Measurements from ENCODE around the gene EPHB1. TPM values are rescaled to one million over a fixed set of nuclear protein-coding genes. Genes with fewer than 3 reads are reported as not detected.

The EPHB1 gene
- total RNA-seq, 1 experiment from 2014 or later = 2.8 TPM

DNA sequence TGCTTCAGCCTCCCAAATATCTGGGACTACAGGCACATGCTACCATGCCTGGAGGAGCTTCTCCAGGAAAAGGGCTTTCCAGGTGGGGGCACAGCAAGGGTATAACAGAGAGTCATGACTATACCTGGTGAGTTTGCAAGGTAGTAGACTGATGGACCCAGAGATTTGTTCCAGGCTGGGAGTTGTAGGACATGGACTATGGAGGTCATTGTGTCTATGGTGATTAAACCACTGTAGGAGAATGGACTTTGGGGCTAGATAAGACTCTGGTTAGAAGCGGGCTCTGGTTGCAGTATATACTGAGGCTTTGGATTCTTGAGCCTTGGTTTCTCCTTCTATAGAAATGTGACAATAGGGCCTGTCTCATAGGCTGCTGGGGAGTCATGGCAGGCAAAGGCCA, 104.7 kb downstream of the EPHB1 start:
- H3K27ac Mint-ChIP-seq = no peak overlapping the region
- Histone ChIP-seq H4K20me1 (ENCODE audit: control insufficient read depth, insufficient read depth, insufficient read length) (no peaks in the 10 kb centered on the region), H3K4me1 (ENCODE audit: insufficient read depth, low read length) (no peaks in the 10 kb centered on the region), H3K79me2 (ENCODE audit: insufficient read depth, low read length) (no peaks in the 10 kb centered on the region), H3K27ac (ENCODE audit: insufficient read length, low read depth, low read length) (no peak overlapping the region), H2BK15ac (ENCODE audit: low read depth, low read length) (no peak overlapping the region), H4K91ac (ENCODE audit: insufficient read length, low read depth, low read length) (no peak overlapping the region), H3K14ac (ENCODE audit: insufficient read depth, low read length) (no peak overlapping the region), H4K8ac (replicated peaks; ENCODE audit: insufficient read length, low read depth, low read length) (no peak overlapping the region), H3K79me1 (ENCODE audit: insufficient read depth, low read depth, low read length, poor library complexity, severe bottlenecking) (no peaks in the 10 kb centered on the region), H3K27me3 (ENCODE audit: insufficient read depth, low read length) (peaks cover 6% of the 10 kb centered on the region; the same call in 1 of the 2 replicates), H3K18ac (ENCODE audit: insufficient read length, low read depth, low read length) (no peak overlapping the region), H3T11ph (ENCODE audit: low read length) (no peak overlapping the region), H3K9me3 (ENCODE audit: control insufficient read depth, low read depth, low read length) (no peaks in the 10 kb centered on the region), H3K4me2 (ENCODE audit: insufficient read depth, insufficient read length, low read length) (no peak overlapping the region), H3K23ac (ENCODE audit: insufficient read length, low read depth, low read length) (no peak overlapping the region), H2BK12ac (ENCODE audit: insufficient read length, low read depth, low read length) (no peak overlapping the region), H4K5ac (ENCODE audit: insufficient read length, low read depth, low read length) (no peak overlapping the region), H3K9ac (ENCODE audit: extremely low read depth, insufficient read length, low read length) (no peak overlapping the region), H3K23me2 (ENCODE audit: insufficient read length, low read depth, low read length, poor library complexity, severe bottlenecking) (no peaks in the 10 kb centered on the region), H2AFZ (ENCODE audit: low read length) (no peak overlapping the region), H3K56ac (ENCODE audit: insufficient read length, low read depth, low read length) (no peak overlapping the region), H2BK20ac (ENCODE audit: low read depth, low read length, poor library complexity, severe bottlenecking) (no peak overlapping the region), H2BK5ac (ENCODE audit: insufficient read length, low read length) (no peak overlapping the region), H2AK5ac (ENCODE audit: insufficient read length, low read length) (no peak overlapping the region), H2BK120ac (ENCODE audit: low read depth, low read length, poor library complexity, severe bottlenecking) (no peak overlapping the region), H3K4ac (ENCODE audit: low read depth, low read length) (no peak overlapping the region)
- no peak for DNase-seq
- H3K9me3 Mint-ChIP-seq = no peaks in the 10 kb centered on the region
- H3K4me3 Mint-ChIP-seq = no peak overlapping the region
- TF ChIP-seq, protein P1, sequence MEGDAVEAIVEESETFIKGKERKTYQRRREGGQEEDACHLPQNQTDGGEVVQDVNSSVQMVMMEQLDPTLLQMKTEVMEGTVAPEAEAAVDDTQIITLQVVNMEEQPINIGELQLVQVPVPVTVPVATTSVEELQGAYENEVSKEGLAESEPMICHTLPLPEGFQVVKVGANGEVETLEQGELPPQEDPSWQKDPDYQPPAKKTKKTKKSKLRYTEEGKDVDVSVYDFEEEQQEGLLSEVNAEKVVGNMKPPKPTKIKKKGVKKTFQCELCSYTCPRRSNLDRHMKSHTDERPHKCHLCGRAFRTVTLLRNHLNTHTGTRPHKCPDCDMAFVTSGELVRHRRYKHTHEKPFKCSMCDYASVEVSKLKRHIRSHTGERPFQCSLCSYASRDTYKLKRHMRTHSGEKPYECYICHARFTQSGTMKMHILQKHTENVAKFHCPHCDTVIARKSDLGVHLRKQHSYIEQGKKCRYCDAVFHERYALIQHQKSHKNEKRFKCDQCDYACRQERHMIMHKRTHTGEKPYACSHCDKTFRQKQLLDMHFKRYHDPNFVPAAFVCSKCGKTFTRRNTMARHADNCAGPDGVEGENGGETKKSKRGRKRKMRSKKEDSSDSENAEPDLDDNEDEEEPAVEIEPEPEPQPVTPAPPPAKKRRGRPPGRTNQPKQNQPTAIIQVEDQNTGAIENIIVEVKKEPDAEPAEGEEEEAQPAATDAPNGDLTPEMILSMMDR (conservative IDR thresholded peaks at IDR 0.05) = no peak
- peaks cover 10 to 16% of the 10 kb centered on the region in 2 experiments for H3K4me1 Mint-ChIP-seq
- peaks cover 33% of the 10 kb centered on the region for H3K27me3 Mint-ChIP-seq (ENCODE audit: low read depth)
- no CpG with 5 or more reads among the region's 1 CpG for WGBS (ENCODE audit: extremely low coverage, insufficient read length, low lambda C conversion rate)
- H3K36me3 Mint-ChIP-seq (ENCODE audit: insufficient read depth in 1 of 3, low read depth in 3 of 3) = no peaks in the 10 kb centered on the region

All from H9 (cell line).